ENCODE measurements around the gene PRKAG2.

Gene PRKAG2

GRCh38 chr7:151824373-151824933 is 52.5 kb downstream of the PRKAG2 start:
- peak overlapping the region; percentile 28 for H3K4me3 ChIP-seq
- DNase-seq (ENCODE audit: low spot score), result no peak
- TF ChIP-seq, protein P1, sequence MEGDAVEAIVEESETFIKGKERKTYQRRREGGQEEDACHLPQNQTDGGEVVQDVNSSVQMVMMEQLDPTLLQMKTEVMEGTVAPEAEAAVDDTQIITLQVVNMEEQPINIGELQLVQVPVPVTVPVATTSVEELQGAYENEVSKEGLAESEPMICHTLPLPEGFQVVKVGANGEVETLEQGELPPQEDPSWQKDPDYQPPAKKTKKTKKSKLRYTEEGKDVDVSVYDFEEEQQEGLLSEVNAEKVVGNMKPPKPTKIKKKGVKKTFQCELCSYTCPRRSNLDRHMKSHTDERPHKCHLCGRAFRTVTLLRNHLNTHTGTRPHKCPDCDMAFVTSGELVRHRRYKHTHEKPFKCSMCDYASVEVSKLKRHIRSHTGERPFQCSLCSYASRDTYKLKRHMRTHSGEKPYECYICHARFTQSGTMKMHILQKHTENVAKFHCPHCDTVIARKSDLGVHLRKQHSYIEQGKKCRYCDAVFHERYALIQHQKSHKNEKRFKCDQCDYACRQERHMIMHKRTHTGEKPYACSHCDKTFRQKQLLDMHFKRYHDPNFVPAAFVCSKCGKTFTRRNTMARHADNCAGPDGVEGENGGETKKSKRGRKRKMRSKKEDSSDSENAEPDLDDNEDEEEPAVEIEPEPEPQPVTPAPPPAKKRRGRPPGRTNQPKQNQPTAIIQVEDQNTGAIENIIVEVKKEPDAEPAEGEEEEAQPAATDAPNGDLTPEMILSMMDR (IDR thresholded peaks at IDR 0.05), result no peak
- peak overlapping the region in 1 of 2 donors; percentile 22 for H3K27ac ChIP-seq

- TF ChIP-seq, protein P1 (IDR thresholded peaks at IDR 0.05), result no peak
- no peak overlapping the region for H3K27ac ChIP-seq
- peak overlapping the region; percentile 28 for H3K4me3 ChIP-seq
- no peak for DNase-seq (ENCODE audit: low spot score)
Measured at GRCh38 chr7:151823566-151824372, 53.1 kb downstream of the PRKAG2 start.

DNA sequence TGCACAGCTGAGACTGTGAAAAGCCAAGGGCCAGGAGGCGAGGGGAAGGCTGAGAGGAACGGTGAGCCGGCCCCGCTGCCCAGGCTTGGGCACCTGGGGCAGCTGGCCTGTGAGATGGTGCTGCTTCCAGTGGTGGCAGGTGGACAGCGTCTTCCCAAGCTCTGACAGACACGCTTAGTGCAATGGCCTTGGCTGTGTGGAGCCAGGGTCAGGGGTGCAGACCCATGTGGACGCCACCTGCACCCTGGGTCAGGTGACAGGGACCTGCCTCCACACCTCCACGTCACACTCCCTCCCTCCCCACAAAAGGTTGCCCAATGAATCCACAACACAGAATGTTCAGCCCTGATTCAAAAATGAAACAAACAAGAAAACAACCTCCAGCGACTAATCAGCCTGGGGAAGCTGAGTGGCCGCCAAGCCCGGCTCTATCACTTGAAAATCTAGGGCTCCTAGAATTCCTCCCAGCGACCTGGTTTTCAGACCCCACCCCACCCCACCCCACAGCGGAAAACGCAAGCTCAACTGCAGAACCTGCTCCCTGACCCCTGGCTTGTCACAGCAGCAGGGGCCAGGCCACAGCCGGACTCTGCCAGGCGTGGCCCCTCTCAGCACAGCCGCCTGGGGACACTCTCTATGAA is 54.3 kb downstream of the PRKAG2 start:
- DNase-seq (ENCODE audit: low spot score), result no peak
- H3K4me3 ChIP-seq, result no peak overlapping the region
- H3K27ac ChIP-seq, result no peak overlapping the region
- TF ChIP-seq, protein P1 (IDR thresholded peaks at IDR 0.05), result no peak

- Histone ChIP-seq H3K4me3 (no peak overlapping the region), H3K27ac (no peak overlapping the region)
- TF ChIP-seq, protein P1 (IDR thresholded peaks at IDR 0.05), result no peak
- DNase-seq (ENCODE audit: low spot score), result no peak
Measured at GRCh38 chr7:151821806-151822540, 54.9 kb downstream of the PRKAG2 start.

DNA sequence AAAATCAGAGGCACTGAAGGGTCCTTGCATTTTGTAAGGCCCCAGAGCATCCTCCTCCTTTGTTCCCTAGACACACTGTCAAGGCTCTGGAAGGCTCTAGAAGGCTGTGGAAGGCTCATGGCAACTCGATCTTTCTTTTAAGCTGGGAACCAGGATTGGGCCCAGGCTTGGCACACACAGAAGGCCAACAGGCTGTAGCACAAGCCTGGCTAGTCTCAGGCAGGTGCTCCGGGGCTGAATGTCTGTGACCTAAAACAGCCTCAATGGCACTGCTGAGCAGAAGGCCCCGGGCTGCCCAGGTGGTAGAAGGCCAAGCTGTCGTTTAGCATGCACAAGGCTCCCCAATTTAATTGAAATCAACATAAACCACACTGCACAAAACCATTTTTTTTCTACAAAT is 55.7 kb downstream of the PRKAG2 start:
- Histone ChIP-seq H3K27ac (no peak overlapping the region), H3K4me3 (no peak overlapping the region)
- TF ChIP-seq, protein P1 (IDR thresholded peaks at IDR 0.05), result no peak
- no peak for DNase-seq (ENCODE audit: low spot score)

DNA sequence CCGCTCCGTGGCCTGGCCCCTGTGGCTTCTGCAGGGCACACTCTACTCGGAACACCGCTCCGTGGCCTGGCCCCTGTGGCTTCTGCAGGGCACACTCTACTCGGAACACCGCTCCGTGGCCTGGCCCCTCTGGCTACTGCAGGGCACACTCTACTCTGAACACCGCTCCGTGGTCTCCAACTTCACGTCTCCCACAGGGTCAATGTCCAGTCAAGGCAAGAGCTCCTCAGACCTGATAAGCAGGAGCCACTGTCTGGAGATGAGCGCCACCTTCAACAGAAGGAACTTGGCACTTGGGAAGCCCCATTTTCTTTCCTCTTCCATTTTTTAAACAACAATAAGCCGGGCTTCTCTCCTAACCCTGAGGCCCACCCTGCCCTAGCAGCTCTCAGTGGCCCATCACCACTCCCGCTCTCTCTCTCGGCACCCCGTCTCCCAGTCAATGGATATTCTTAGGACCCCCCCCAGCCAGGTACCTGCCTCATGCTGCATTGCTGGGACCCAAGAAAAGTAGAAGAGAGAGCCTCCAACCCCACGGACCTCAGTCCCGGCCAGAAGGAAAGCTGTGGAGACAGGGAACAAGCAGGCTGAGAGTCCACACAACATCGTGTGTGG is 56.3 kb downstream of the PRKAG2 start:
- TF ChIP-seq, protein P1 (IDR thresholded peaks at IDR 0.05), result no peak
- DNase-seq (ENCODE audit: low spot score), result no peak
- Histone ChIP-seq H3K4me3 (no peak overlapping the region), H3K27ac (no peak overlapping the region)

Data from coronary artery (tissue), 2 donors.